PC-9 (cell line): ENCODE results near the gene ZDHHC9. TPM values are rescaled to one million over a fixed set of nuclear protein-coding genes. Genes with fewer than 3 reads are reported as not detected.

Experiments
- BruUV-seq: library from RNA; stranded (reverse); fragments of 400-500 nt; replicated peaks from 2 replicates; lab custom pipeline; 2021; lab: Mats Ljungman, UMichigan
- CTCF ChIA-PET: fragments of 300-600 bp; sonication (Branson Sonifier 250); formaldehyde crosslinking; loops from one replicate; lab custom pipeline; 2022; ENCODE audit warnings: antibody characterized with exemption; lab: Charles Lee
- POLR2A ChIA-PET: fragments of 300-600 bp; sonication (Branson Sonifier 250); formaldehyde crosslinking; loops from one replicate; lab custom pipeline; 2022; ENCODE audit warnings: antibody characterized with exemption; ENCODE audit not compliant: unreplicated experiment; lab: Charles Lee
- DNase-seq, 2 experiments: peaks; one replicate each; pipeline versions ENCODE4 v3.0.0 to v3.0.0-alpha.2; 2015 to 2022; ENCODE audit warnings: mixed read lengths in 1 of 2
- H2AFZ ChIP-seq: fragments of 200-600 bp; sonication (generic); 2 replicates; pipeline ENCODE4 v1.8.1; 2017; ENCODE audit warnings: antibody characterized with exemption
- H3F3A ChIP-seq: fragments of 200-600 bp; sonication (generic); 2 replicates; pipeline ENCODE4 v1.8.1; 2017; ENCODE audit warnings: antibody characterized with exemption, mild to moderate bottlenecking, low read depth; ENCODE audit not compliant: insufficient read depth
- H3K27ac ChIP-seq: fragments of 200-600 bp; sonication (generic); 2 replicates; pipeline ENCODE4 v1.6.1; 2016; ENCODE audit warnings: mixed run types
- H3K27me3 ChIP-seq: fragments of 200-600 bp; sonication (generic); 2 replicates; pipeline ENCODE4 v1.6.1; 2016; ENCODE audit warnings: low read depth, mixed run types; ENCODE audit not compliant: insufficient read depth
- H3K36me3 ChIP-seq: fragments of 200-600 bp; sonication (generic); 2 replicates; pipeline ENCODE4 v1.6.1; 2016; ENCODE audit warnings: low read depth, mixed run types
- H3K4me1 ChIP-seq: fragments of 200-600 bp; sonication (generic); replicated peaks from 2 replicates; pipeline ENCODE4 v1.6.1; 2016; ENCODE audit warnings: mixed run types; ENCODE audit not compliant: insufficient read depth
- H3K4me2 ChIP-seq: fragments of 200-600 bp; sonication (generic); 2 replicates; pipeline ENCODE4 v1.6.1; 2017; ENCODE audit warnings: mixed run types
- H3K4me3 ChIP-seq: fragments of 200-600 bp; sonication (generic); 2 replicates; pipeline ENCODE4 v1.6.1; 2016; ENCODE audit warnings: mixed run types
- H3K79me2 ChIP-seq: fragments of 200-600 bp; sonication (generic); 2 replicates; pipeline ENCODE4 v1.6.1; 2017; ENCODE audit warnings: low read depth, mixed run types
- H3K9me2 ChIP-seq: fragments of 200-600 bp; sonication (generic); 2 replicates; pipeline ENCODE4 v1.8.1; 2017; ENCODE audit warnings: mild to moderate bottlenecking; ENCODE audit not compliant: insufficient read depth
- H3K9me3 ChIP-seq: fragments of 200-600 bp; sonication (generic); 2 replicates; pipeline ENCODE4 v1.8.1; 2016; ENCODE audit warnings: low read depth; ENCODE audit not compliant: insufficient read depth
- H4K20me1 ChIP-seq: fragments of 200-600 bp; sonication (generic); 2 replicates; pipeline ENCODE4 v1.8.1; 2017; ENCODE audit not compliant: insufficient read depth
- EZH2 ChIP-seq: fragments of 200-600 bp; sonication (generic); IDR thresholded peaks from 2 replicates; pipeline ENCODE4 v1.8.0; 2017; ENCODE audit warnings: antibody characterized with exemption, low read depth
- intact Hi-C: fragments of 100-400 bp; cut with micrococcal nuclease; formaldehyde crosslinking; loops from one replicate; pipeline ENCODE4 v1.10.0; 2022; ENCODE audit not compliant: unreplicated experiment
- total RNA-seq: library from RNA; stranded (reverse); gene quantifications from 2 replicates; pipeline ENCODE4 v1.2.3, GENCODE V29; 2021
- TF ChIP-seq, protein P1 (sequence below): fragments of 200-600 bp; sonication (generic); conservative IDR thresholded peaks from 2 replicates; pipeline ENCODE4 v1.6.1; 2017; ENCODE audit warnings: mixed run types, antibody characterized with exemption, mild to moderate bottlenecking, moderate library complexity

Gene ZDHHC9
- total RNA-seq, 1 experiment from 2014 or later: 108 TPM

DNA sequence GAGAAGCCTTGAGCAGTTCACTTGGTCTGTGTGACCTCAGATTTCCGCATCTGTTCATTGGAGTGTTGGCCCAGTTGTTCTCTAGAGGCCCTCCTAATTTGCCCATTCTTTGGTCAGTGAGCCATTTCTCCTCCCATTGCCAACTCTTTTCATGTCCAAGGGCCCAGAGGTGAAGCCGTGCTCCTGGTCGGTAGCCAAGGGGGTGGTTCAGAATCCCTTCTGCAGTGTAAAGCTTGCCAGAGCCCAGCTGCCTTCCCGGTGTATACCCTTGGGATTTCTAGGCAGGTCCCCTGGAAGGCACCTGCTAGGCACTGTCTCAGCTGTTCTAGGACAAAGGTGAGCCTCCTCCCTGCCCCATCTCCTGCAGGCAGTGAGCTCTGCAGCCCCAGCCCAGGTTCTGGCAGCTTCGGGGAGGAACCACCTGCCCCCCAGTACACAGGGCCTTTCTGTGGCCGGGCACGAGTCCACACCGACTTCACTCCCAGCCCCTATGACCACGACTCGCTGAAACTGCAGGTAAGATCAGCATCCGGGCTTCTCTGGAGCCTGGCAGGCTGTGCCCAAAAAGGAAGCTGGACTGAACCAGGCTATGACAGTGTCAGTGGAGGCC lies 51.6 kb downstream of the ZDHHC9 start:
- POLR2A ChIA-PET: no interaction called here
- no peak for DNase-seq
- no peaks in the 10 kb centered on the region for H3K9me3 ChIP-seq
- no peaks in the 10 kb centered on the region for H3K27me3 ChIP-seq
- TF ChIP-seq, protein P1, sequence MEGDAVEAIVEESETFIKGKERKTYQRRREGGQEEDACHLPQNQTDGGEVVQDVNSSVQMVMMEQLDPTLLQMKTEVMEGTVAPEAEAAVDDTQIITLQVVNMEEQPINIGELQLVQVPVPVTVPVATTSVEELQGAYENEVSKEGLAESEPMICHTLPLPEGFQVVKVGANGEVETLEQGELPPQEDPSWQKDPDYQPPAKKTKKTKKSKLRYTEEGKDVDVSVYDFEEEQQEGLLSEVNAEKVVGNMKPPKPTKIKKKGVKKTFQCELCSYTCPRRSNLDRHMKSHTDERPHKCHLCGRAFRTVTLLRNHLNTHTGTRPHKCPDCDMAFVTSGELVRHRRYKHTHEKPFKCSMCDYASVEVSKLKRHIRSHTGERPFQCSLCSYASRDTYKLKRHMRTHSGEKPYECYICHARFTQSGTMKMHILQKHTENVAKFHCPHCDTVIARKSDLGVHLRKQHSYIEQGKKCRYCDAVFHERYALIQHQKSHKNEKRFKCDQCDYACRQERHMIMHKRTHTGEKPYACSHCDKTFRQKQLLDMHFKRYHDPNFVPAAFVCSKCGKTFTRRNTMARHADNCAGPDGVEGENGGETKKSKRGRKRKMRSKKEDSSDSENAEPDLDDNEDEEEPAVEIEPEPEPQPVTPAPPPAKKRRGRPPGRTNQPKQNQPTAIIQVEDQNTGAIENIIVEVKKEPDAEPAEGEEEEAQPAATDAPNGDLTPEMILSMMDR: no peak
- no peak for TF ChIP-seq EZH2
- no peaks in the 10 kb centered on the region for H3K36me3 ChIP-seq
- no peaks in the 10 kb centered on the region for H4K20me1 ChIP-seq
- BruUV-seq: no TSS peak
- no peak overlapping the region for H2AFZ ChIP-seq
- intact Hi-C loops: no loop called here
- no peak overlapping the region for H3K4me3 ChIP-seq
- no peaks in the 10 kb centered on the region for H3K79me2 ChIP-seq
- CTCF ChIA-PET: no interaction called here
- H3K4me2 ChIP-seq: no peak overlapping the region
- H3F3A ChIP-seq: 0 out of 2 replicates have a peak, but pooled peaks cover 8% of the 10 kb centered on the region
- H3K27ac ChIP-seq: no peak overlapping the region
- no peaks in the 10 kb centered on the region for H3K9me2 ChIP-seq
- no peaks in the 10 kb centered on the region for H3K4me1 ChIP-seq

DNA sequence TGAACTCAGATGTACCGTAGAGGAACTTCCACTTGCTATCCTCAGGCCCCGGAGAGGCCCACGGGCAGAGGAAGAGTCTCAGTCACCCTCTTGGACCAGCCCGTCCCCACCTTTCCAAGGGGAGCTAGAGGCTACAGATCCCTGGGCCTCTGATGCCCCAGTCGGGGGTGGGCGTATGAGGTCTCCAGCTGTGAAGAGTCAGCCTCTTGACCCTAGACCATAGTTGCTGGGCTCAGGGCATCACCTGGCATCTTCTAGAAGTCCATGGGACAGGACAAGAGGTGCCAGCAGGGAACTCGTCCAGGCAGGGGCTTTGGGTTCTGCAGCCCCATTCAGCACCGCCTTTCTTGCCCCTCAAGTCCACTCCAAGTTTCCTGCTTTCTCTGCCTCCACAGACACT lies 52.4 kb downstream of the ZDHHC9 start:
- POLR2A ChIA-PET: no interaction called here
- Histone ChIP-seq H3K9me3 (no peaks in the 10 kb centered on the region), H2AFZ (no peak overlapping the region), H3K27ac (no peak overlapping the region), H3K27me3 (no peaks in the 10 kb centered on the region), H3K79me2 (no peaks in the 10 kb centered on the region), H3F3A (0 out of 2 replicates have a peak, but pooled peaks cover 6% of the 10 kb centered on the region), H3K4me1 (no peaks in the 10 kb centered on the region), H4K20me1 (no peaks in the 10 kb centered on the region), H3K4me2 (no peak overlapping the region), H3K36me3 (no peaks in the 10 kb centered on the region), H3K4me3 (no peak overlapping the region), H3K9me2 (no peaks in the 10 kb centered on the region)
- intact Hi-C loops: no loop called here
- DNase-seq: no peak
- no TSS peak for BruUV-seq
- CTCF ChIA-PET: no interaction called here
- no peak for TF ChIP-seq EZH2
- TF ChIP-seq, protein P1: no peak

DNA sequence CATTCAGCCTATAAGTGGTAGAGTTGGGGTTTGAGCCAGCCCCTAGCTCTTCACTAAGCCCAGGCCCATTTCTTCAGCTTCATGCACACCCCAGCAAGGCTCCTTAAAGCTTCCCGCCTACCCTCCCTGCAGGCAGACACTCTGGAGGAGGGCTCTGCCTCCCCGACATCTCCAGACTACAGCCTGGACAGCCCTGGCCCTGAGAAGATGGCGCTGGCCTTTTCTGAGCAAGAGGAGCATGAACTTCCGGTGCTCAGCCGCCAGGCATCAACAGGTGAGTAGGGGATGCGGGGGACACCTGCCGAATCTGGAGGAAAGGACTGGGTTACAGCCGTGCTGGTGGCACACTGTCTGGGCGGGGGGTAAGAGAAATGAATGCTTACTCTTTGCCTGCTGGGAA lies 52.9 kb downstream of the ZDHHC9 start:
- no TSS peak for BruUV-seq
- H4K20me1 ChIP-seq: no peaks in the 10 kb centered on the region
- H3K4me1 ChIP-seq: no peaks in the 10 kb centered on the region
- POLR2A ChIA-PET: no interaction called here
- H3K27me3 ChIP-seq: no peaks in the 10 kb centered on the region
- no peaks in the 10 kb centered on the region for H3K9me2 ChIP-seq
- no peak for DNase-seq
- no peaks in the 10 kb centered on the region for H3K36me3 ChIP-seq
- H3K9me3 ChIP-seq: no peaks in the 10 kb centered on the region
- CTCF ChIA-PET: no interaction called here
- no peak overlapping the region for H3K4me3 ChIP-seq
- H3F3A ChIP-seq: 0 out of 2 replicates have a peak, but pooled peaks cover under 1% of the 10 kb centered on the region
- H2AFZ ChIP-seq: no peak overlapping the region
- intact Hi-C loops: no loop called here
- no peak overlapping the region for H3K27ac ChIP-seq
- no peak for TF ChIP-seq EZH2
- TF ChIP-seq, protein P1: no peak
- H3K79me2 ChIP-seq: no peaks in the 10 kb centered on the region
- no peak overlapping the region for H3K4me2 ChIP-seq
